GM19035 (cell line): ENCODE results near the gene CREBL2.
A peak's percentile ranks its signal among the peaks of the same experiment; 100 is the strongest.

Experiments used
- ATAC-seq: cut with Tn5 transposase; IDR thresholded peaks from one replicate; pipeline ENCODE4 v1.9.1; 2021; ENCODE audit not compliant: unreplicated experiment

The CREBL2 gene

DNA sequence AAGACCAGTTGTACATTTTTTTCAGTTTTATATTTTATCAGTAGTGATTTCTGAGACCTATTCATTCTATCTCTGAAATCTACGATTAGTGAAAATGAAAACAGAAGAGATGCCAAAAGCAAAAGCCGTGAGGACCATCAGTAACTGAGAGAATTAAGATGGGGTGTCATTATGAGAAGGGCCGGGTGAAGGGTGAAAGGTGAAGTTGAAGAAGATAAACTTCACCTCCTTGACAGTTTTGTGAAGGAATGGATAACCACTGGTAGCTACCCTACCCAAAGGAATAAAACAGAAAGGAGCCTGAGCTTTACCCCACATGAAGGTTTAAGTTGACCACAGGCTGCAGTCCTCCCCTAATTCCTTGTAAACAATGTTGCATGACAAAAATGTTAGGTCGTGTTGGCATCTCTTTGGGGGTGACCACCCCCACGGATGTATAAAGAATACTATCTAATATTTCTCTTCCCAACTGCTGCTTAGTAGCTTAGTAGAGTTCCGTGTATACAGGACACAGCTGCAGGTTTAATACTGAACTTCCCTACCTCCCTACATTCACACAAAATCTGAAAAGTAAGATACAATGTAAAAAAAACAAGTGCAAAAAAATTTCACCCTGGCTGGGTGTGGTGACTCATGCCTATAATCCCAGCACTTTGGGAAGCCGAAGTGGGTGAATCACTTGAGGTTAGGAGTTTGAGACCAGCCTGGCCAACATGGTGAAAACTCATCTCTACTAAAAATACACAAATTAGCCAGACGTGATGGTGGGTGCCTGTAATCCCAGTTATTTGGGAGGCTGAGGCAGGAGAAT is 60.4 kb downstream of the CREBL2 start:
- no peak for ATAC-seq

GRCh38 chr12:12673296-12673695 is 61.6 kb downstream of the CREBL2 start:
- no peak for ATAC-seq

GRCh38 chr12:12676605-12677004 is 64.9 kb downstream of the CREBL2 start:
- ATAC-seq, result no peak

DNA sequence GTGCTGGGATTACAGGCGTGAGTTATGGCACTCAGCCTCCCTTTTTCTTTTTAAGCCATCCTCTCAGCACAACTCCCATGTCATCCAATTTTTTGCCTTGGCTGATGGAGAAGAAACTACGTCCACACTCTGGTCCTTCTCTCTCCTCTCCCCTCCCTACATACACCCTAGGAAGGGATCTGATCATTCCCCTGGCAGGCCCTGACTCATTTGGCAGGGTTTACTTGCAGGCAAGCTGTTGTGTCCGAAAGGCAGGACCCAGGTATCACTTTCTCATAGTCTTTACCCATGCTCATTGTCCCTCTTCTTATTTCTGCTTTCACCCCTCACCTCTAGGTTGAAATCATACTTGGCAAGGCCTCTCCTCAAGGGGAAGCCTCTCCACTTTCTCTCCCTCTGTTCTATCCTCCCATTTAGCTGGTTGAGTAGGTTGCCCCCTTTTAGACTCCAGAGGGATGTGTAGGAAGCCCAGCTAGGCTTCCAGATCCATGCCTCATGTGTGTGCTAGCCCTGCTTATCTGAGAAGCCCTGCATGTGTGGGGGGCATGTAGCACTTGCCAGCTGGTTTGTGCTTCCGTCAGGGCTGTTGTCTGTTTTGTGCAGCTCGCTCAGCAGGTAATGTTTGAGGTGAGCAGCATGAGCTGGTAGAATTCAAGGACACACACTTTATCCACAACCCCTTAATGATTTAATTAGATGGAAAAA is 69.5 kb downstream of the CREBL2 start:
- ATAC-seq, result no peak

- no peak for ATAC-seq
These were observed 70.6 kb downstream of the CREBL2 start for GRCh38 chr12:12682284-12682683.

- no peak for ATAC-seq
These were observed 71.5 kb downstream of the CREBL2 start for GRCh38 chr12:12683136-12683697.

DNA sequence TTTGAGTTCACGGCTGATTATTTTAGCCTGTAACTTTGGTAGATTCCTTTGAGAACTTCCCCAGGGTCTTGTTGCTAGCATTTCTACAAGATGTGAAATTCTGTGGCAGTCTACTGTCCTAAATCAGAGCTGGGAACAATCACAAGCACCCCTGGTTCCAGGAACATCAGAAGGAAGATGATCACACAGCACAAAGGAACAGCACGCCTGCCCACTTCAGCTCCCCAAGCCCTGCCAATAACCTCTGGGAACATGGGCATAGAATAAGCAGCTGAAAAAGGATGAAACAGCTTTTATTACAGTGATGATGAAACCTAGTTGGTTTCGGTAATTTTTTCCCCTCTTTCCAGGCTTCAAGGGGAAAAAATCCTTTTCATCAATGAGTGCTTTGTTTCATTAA is 72.0 kb downstream of the CREBL2 start:
- ATAC-seq, result no peak

GRCh38 chr12:12684375-12685106 is 72.9 kb downstream of the CREBL2 start:
- no peak for ATAC-seq

DNA sequence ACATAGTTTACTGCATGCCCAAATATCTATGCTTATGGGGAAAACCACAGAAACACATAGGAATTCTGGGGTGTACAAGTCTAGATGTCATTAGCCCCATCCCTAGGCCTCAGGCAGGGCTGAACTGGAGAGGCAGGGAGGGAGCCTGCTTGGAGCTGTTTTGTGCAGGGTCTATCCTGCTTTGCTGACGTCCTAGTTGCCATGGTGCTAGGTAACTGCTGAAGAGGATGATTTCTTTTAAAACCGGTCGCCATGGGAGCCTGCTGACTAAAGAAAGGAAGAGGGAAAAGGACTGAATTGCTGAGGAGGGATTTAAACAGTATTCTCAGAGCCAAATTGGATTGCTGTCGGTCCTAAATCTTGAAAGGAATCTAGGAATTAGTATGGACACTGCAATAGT is 73.6 kb downstream of the CREBL2 start:
- no peak for ATAC-seq

DNA sequence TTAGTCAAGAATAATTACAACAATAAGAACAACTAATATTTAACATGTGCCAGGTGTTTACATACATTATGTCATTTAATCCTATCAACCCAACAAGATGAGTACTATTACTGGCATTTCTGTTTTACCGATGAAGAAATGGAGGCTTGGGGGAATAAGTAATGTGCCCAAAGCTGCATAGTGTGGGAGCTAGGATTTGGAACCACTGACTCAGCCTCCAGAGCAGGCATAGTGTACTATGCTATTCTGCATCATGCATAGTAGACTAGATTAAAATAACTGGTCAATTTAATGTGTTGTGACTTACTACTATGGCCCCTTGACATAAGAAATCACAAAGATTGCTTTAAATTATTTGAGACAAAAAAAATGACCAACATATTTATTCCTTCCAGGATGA is 74.8 kb downstream of the CREBL2 start:
- ATAC-seq, result no peak

DNA sequence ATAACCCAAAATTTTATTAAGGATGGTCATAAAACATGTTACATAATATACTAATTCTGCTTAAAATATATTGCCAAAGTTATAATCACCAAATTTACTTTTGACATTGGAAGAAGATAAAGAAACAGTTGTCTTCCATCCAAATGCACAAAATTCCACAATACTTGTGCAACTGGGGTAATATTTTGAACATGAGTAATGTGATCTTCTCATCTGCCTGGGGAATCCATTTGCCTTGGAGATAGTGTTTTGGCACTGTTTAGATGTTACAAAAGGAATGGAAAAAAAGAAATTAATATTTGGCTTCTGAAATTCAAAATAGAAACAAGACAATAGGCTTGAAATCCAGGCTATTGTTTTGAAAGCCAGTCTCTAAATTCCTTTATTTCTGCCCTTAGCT is 75.2 kb downstream of the CREBL2 start:
- ATAC-seq, result no peak

DNA sequence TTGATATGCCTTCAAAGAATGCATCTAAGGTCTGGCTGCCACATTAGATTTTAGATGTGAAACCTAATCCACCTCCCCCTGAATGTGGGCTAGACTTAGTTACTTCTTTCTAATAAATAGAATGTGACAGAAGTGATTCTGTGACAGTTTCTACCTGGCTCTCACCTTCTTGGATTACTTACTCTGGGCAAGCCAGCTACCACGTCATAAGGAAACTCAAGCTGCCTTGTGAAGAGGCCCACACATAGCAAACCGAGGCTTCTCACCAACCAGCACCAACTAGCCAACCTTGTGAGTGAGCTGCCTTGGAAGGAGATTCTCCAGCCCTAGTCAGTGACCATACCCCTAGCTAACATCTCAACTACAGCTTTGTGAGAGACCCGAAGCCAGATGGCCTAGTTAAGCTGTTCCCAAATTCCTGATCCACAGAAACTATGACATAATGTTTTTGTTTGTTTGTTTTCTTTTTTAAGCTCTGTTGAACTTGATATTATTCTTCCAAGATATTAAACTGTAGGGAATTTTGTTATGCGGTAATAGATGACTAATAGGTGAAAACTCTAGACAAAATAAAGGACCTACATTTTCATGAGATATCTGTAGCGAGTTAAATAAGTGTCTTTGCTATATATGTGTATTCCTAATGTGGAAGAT is 78.1 kb downstream of the CREBL2 start:
- peak; percentile 47 for ATAC-seq

- ATAC-seq, result peak; percentile 33
These were observed 79.9 kb downstream of the CREBL2 start for GRCh38 chr12:12691549-12691948.

GRCh38 chr12:12693111-12693671 is 81.5 kb downstream of the CREBL2 start:
- ATAC-seq, result no peak
